Sigmoid colon (tissue), 4 donors: ENCODE measurements around the gene MYH4.

ENCODE experiments used
- POLR2A ChIP-seq, 2 donors: fragments of 450-650 bp; IDR thresholded peaks; one replicate each; pipeline ENCODE4 v1.6.1; 2016; ENCODE audit warnings: antibody characterized with exemption in 2 of 2, mild to moderate bottlenecking in 2 of 2, moderate library complexity in 2 of 2
- POLR2AphosphoS5 ChIP-seq, 4 donors: sonication (generic); formaldehyde crosslinking; IDR thresholded peaks; one replicate each; pipeline ENCODE4 v1.6.1; 2017; ENCODE audit warnings: antibody characterized with exemption in 4 of 4
- TF ChIP-seq, protein P1 (sequence below), 4 experiments: fragments of 450-650 bp in 3 of 4; fragments of 200-600 bp in 1 of 4; IDR thresholded peaks; one replicate each; pipeline ENCODE4 v1.5.1; 2016 to 2019; ENCODE audit warnings: antibody characterized with exemption in 4 of 4, mild to moderate bottlenecking in 3 of 4, moderate library complexity in 2 of 4

DNA sequence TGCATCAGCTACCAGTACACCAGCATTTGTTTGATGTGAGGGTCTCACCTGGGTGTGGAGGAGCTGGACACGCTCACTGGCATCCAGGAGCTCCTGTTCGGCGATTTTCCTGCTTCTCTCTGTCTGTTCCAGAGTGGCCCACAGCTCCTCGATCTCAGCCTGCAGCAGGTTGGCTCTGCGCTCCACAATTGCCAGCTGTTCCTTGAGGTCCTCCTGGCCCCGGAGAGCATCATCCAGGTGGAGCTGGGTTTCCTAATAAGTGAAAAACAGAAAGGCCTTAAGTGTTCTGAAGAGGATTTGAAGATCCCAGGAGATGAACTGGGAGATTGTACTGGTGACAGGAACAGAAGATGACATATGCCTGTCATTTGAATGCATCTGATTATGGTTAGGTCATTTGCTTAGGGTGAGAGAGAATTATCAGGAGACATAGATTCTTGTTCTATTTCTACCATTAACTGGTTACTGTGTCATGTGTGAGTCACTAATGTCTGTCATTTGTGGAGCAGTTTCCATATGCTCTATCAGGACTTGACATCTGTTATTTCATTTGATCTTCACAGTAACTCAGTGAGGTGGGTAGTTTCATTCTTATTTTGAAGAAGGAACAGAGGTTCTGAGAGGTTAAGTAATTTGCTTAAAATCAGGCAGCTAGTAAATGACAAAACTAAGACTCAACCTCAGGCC is 75.0 kb downstream of the MYH4 start:
- TF ChIP-seq, protein P1, sequence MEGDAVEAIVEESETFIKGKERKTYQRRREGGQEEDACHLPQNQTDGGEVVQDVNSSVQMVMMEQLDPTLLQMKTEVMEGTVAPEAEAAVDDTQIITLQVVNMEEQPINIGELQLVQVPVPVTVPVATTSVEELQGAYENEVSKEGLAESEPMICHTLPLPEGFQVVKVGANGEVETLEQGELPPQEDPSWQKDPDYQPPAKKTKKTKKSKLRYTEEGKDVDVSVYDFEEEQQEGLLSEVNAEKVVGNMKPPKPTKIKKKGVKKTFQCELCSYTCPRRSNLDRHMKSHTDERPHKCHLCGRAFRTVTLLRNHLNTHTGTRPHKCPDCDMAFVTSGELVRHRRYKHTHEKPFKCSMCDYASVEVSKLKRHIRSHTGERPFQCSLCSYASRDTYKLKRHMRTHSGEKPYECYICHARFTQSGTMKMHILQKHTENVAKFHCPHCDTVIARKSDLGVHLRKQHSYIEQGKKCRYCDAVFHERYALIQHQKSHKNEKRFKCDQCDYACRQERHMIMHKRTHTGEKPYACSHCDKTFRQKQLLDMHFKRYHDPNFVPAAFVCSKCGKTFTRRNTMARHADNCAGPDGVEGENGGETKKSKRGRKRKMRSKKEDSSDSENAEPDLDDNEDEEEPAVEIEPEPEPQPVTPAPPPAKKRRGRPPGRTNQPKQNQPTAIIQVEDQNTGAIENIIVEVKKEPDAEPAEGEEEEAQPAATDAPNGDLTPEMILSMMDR (IDR thresholded peaks at IDR 0.05) = no peak
- TF ChIP-seq POLR2AphosphoS5 (IDR thresholded peaks at IDR 0.05) = no peak
- TF ChIP-seq POLR2A (IDR thresholded peaks at IDR 0.05) = no peak
